ENCODE measurements around the gene CLSTN2. TPM values are rescaled to one million over a fixed set of nuclear protein-coding genes. Genes with fewer than 3 reads are reported as not detected.

The CLSTN2 gene
- polyA plus RNA-seq, 3 donors = not detected

GRCh38 chr3:140298569-140299070, 363.6 kb downstream of the CLSTN2 start:
- no peaks in the 10 kb centered on the region for H3K4me1 Mint-ChIP-seq
- TF ChIP-seq, protein P1, sequence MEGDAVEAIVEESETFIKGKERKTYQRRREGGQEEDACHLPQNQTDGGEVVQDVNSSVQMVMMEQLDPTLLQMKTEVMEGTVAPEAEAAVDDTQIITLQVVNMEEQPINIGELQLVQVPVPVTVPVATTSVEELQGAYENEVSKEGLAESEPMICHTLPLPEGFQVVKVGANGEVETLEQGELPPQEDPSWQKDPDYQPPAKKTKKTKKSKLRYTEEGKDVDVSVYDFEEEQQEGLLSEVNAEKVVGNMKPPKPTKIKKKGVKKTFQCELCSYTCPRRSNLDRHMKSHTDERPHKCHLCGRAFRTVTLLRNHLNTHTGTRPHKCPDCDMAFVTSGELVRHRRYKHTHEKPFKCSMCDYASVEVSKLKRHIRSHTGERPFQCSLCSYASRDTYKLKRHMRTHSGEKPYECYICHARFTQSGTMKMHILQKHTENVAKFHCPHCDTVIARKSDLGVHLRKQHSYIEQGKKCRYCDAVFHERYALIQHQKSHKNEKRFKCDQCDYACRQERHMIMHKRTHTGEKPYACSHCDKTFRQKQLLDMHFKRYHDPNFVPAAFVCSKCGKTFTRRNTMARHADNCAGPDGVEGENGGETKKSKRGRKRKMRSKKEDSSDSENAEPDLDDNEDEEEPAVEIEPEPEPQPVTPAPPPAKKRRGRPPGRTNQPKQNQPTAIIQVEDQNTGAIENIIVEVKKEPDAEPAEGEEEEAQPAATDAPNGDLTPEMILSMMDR (IDR thresholded peaks at IDR 0.05) = no peak

DNA sequence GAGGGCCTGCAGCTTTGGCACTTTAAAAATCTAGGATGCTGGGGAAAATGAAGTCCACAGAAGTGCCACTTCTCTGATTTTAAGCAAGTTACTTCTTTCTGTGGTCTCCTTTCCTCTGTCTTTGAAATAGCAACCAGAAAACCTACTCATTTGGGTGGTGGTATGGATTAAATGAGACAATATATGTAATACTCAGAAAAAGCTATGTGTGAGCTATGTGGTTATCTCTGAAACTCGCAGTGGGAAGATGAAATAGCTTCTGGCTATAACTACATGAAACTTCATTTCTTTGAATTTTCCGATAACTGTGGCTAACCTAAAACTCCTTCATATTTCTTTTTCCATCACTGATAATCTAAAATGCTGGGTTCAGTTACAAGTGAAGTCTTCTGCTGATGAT, 368.9 kb downstream of the CLSTN2 start:
- TF ChIP-seq, protein P1 (IDR thresholded peaks at IDR 0.05) = no peak
- Histone ChIP-seq H3K4me3 (replicated peaks in 1 of 3; ENCODE audit: low read depth in 2 of 3, low read length in 3 of 3) (no peak overlapping the region), H3K4me2 (replicated peaks; ENCODE audit: extremely low read depth, low read length, poor library complexity, severe bottlenecking) (no peak overlapping the region), H3K9ac (ENCODE audit: insufficient read depth, low read length, poor library complexity, severe bottlenecking) (no peak overlapping the region), H4K20me1 (ENCODE audit: insufficient read depth, low read length) (no peaks in the 10 kb centered on the region), H3K79me2 (ENCODE audit: insufficient read depth, low read length) (no peaks in the 10 kb centered on the region), H3K4me1 (ENCODE audit: control insufficient read depth in 1 of 2, insufficient read depth in 2 of 2, low read length in 2 of 2) (no peaks in the 10 kb centered on the region), H3K36me3 (replicated peaks in 1 of 2; ENCODE audit: control insufficient read depth in 1 of 2, insufficient read depth in 2 of 2, low read length in 2 of 2) (no peaks in the 10 kb centered on the region), H2AFZ (ENCODE audit: insufficient read depth, low read depth, low read length, poor library complexity, severe bottlenecking) (no peak overlapping the region), H3K27me3 (ENCODE audit: control insufficient read depth in 2 of 2, insufficient read depth in 2 of 2, low read length in 2 of 2) (no peaks in the 10 kb centered on the region), H3K9me3 (replicated peaks in 1 of 2; ENCODE audit: control insufficient read depth in 1 of 2, insufficient read depth in 1 of 2, low read length in 2 of 2) (no peaks in the 10 kb centered on the region), H3K27ac (ENCODE audit: low read depth in 1 of 2, low read length in 2 of 2) (no peak overlapping the region)
- no peak for DNase-seq
- H3K4me3 Mint-ChIP-seq = no peak overlapping the region
- peaks cover 1 to 6% (median 2%) of the 10 kb centered on the region in 3 donors for H3K27me3 Mint-ChIP-seq (ENCODE audit: low read depth in 3 of 3)
- peaks cover 0 to 7% (median 2%) of the 10 kb centered on the region in 7 donors for H3K9me3 Mint-ChIP-seq
- no peak overlapping the region for H3K27ac Mint-ChIP-seq
- H3K4me1 Mint-ChIP-seq = no peaks in the 10 kb centered on the region
- WGBS (ENCODE audit: insufficient coverage) = no CpG with 5 or more reads among the region's 2 CpGs
- no peaks in the 10 kb centered on the region for H3K36me3 Mint-ChIP-seq
- intact Hi-C loops (cut with micrococcal nuclease) = no loop called here

More at GRCh38 chr3:140298569-140299070, 363.6 kb downstream of the CLSTN2 start:
- Mint-ChIP-seq H3K36me3 (no peaks in the 10 kb centered on the region), H3K9me3 (peaks cover 0 to 6% (median 0%) of the 10 kb centered on the region in 7 donors), H3K27me3 (ENCODE audit: low read depth in 3 of 3) (peaks cover 3 to 8% (median 5%) of the 10 kb centered on the region in 3 donors), H3K27ac (no peak overlapping the region), H3K4me3 (no peak overlapping the region)
- no peaks in the 10 kb centered on the region for H3K9me3 ChIP-seq (replicated peaks in 1 of 2; ENCODE audit: control insufficient read depth in 1 of 2, insufficient read depth in 1 of 2, low read length in 2 of 2)
- no peak for DNase-seq
- no peaks in the 10 kb centered on the region for H3K36me3 ChIP-seq (replicated peaks in 1 of 2; ENCODE audit: control insufficient read depth in 1 of 2, insufficient read depth in 2 of 2, low read length in 2 of 2)
- H3K9ac ChIP-seq (ENCODE audit: insufficient read depth, low read length, poor library complexity, severe bottlenecking) = no peak overlapping the region
- no peaks in the 10 kb centered on the region for H3K27me3 ChIP-seq (ENCODE audit: control insufficient read depth in 2 of 2, insufficient read depth in 2 of 2, low read length in 2 of 2)
- H2AFZ ChIP-seq (ENCODE audit: insufficient read depth, low read depth, low read length, poor library complexity, severe bottlenecking) = no peak overlapping the region
- intact Hi-C loops (cut with micrococcal nuclease) = no loop called here
- H3K27ac ChIP-seq (ENCODE audit: low read depth in 1 of 2, low read length in 2 of 2) = no peak overlapping the region
- 83% methylated on average over 1 of the region's 2 CpGs for WGBS (ENCODE audit: insufficient coverage)
- H3K4me2 ChIP-seq (replicated peaks; ENCODE audit: extremely low read depth, low read length, poor library complexity, severe bottlenecking) = no peak overlapping the region
- no peak overlapping the region for H3K4me3 ChIP-seq (replicated peaks in 1 of 3; ENCODE audit: low read depth in 2 of 3, low read length in 3 of 3)
- no peaks in the 10 kb centered on the region for H4K20me1 ChIP-seq (ENCODE audit: insufficient read depth, low read length)
- H3K4me1 ChIP-seq (ENCODE audit: control insufficient read depth in 1 of 2, insufficient read depth in 2 of 2, low read length in 2 of 2) = no peaks in the 10 kb centered on the region
- H3K79me2 ChIP-seq (ENCODE audit: insufficient read depth, low read length) = no peaks in the 10 kb centered on the region
